CD4-positive, alpha-beta T cell treated with Interleukin-4 for 1 hour (primary cell): ENCODE results near the gene PRXL2A.
"Not testable (repeated sequence)": the region's sequence is repeated elsewhere in the genome, so short reads cannot be mapped to it uniquely, and the experiment has no call there.

Experiments used
- DNase-seq, 2 donors: peaks; one replicate each; pipeline ENCODE4 v3.0.0-alpha.2; 2020 to 2022

Gene PRXL2A

GRCh38 chr10:80411681-80412220, 3.4 kb downstream of the PRXL2A start:
- DNase-seq = no peak

GRCh38 chr10:80412486-80412885, 4.1 kb downstream of the PRXL2A start:
- DNase-seq = no peak

GRCh38 chr10:80413271-80413996, 5.1 kb downstream of the PRXL2A start:
- no peak for DNase-seq

- DNase-seq = no peak
Observed at GRCh38 chr10:80414142-80414895, 6.0 kb downstream of the PRXL2A start.

GRCh38 chr10:80415734-80416478, 7.6 kb downstream of the PRXL2A start:
- DNase-seq = no peak

- no peak for DNase-seq
Observed at GRCh38 chr10:80416479-80417098, 8.2 kb downstream of the PRXL2A start.

GRCh38 chr10:80417256-80417655, 8.9 kb downstream of the PRXL2A start:
- not testable (repeated sequence) for DNase-seq

GRCh38 chr10:80421050-80421706, 12.8 kb downstream of the PRXL2A start:
- no peak for DNase-seq

GRCh38 chr10:80421707-80422536, 13.6 kb downstream of the PRXL2A start:
- no peak for DNase-seq

- no peak for DNase-seq
Observed at GRCh38 chr10:80425901-80426300, 17.6 kb downstream of the PRXL2A start.

GRCh38 chr10:80427541-80427940, 19.2 kb downstream of the PRXL2A start:
- DNase-seq = no peak

GRCh38 chr10:80429521-80429973, 21.2 kb downstream of the PRXL2A start:
- peak in 1 of 2 donors; percentile 16 for DNase-seq

GRCh38 chr10:80433134-80433533, 24.8 kb downstream of the PRXL2A start:
- no peak for DNase-seq

GRCh38 chr10:80436446-80437098, 28.2 kb downstream of the PRXL2A start:
- DNase-seq = no peak

GRCh38 chr10:80437227-80437626, 28.9 kb downstream of the PRXL2A start:
- no peak for DNase-seq

- DNase-seq = no peak
Observed at GRCh38 chr10:80441831-80442230, 33.5 kb downstream of the PRXL2A start.

GRCh38 chr10:80442879-80443278, 34.5 kb downstream of the PRXL2A start:
- DNase-seq = no peak

GRCh38 chr10:80443531-80443974, 35.2 kb downstream of the PRXL2A start:
- DNase-seq = no peak

- DNase-seq = no peak
Observed at GRCh38 chr10:80444124-80444523, 35.8 kb downstream of the PRXL2A start.

GRCh38 chr10:80444646-80445319, 36.4 kb downstream of the PRXL2A start:
- peak; percentile 81 to 82 for DNase-seq
